ENCODE results near the gene PIGA.
A peak's percentile ranks its signal among the peaks of the same experiment; 100 is the strongest.

PIGA gene

DNA sequence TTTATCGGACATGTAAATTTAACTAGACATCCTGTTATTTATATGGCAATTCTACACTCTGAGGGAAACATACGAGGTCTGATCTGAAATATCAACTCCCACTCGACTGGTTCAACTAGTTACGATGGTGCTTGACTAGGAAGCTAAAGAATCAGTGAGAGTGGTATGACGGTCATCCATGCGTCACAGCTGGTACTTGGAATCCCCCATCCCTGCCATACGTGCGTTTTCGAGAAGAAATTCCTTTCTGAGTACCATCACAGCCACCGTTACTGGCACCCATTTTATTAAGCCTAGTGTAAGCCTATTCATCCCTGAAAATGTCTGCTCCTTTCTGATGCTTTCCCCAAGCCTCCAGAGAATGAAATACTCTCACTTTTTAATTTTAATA is 695 bp upstream of the PIGA start:
- Histone ChIP-seq H3K4me1 (ENCODE audit: control insufficient read depth, insufficient read depth, low read depth, low read length) (no peaks in the 10 kb centered on the region), H3K18ac (ENCODE audit: low read depth in 1 of 2, low read length in 2 of 2) (peak overlapping the region in 1 of 2 experiments; percentile 48), H2AFZ (ENCODE audit: low read depth, low read length) (peak overlapping the region; percentile 46), H2BK12ac (ENCODE audit: low read length in 2 of 2) (no peak overlapping the region), H3K4ac (ENCODE audit: low read depth in 1 of 2, low read length in 2 of 2) (no peak overlapping the region), H3K27me3 (ENCODE audit: control insufficient read depth in 1 of 2, insufficient read depth in 1 of 2, low read length in 2 of 2) (peaks cover 0 to 20% of the 10 kb centered on the region in 2 experiments), H3K36me3 (ENCODE audit: control insufficient read depth in 1 of 2, insufficient read depth in 2 of 2, low read depth in 1 of 2, low read length in 2 of 2) (peaks cover 5 to 7% of the 10 kb centered on the region in 2 experiments), H2BK5ac (ENCODE audit: low read depth, low read length, poor library complexity, severe bottlenecking) (no peak overlapping the region), H3K27ac (ENCODE audit: low read length, poor library complexity, severe bottlenecking) (no peak overlapping the region), H3K4me2 (ENCODE audit: low read length, poor library complexity, severe bottlenecking) (peak overlapping the region; percentile 33), H2AK5ac (ENCODE audit: low read length, severe bottlenecking) (no peak overlapping the region), H3K4me3 (ENCODE audit: insufficient read depth in 1 of 2, low read depth in 1 of 2, low read length in 2 of 2) (peak overlapping the region in 1 of 2 experiments; percentile 93), H2BK120ac (ENCODE audit: low read depth, low read length) (no peak overlapping the region), H3K79me1 (replicated peaks; ENCODE audit: low read length, poor library complexity, severe bottlenecking) (peaks cover 2% of the 10 kb centered on the region), H4K8ac (ENCODE audit: low read length) (no peak overlapping the region), H2BK15ac (ENCODE audit: low read depth, poor library complexity, severe bottlenecking) (no peak overlapping the region), H3K23ac (ENCODE audit: low read length in 2 of 2) (no peak overlapping the region), H4K91ac (ENCODE audit: low read length) (no peak overlapping the region), H3K9ac (ENCODE audit: low read length) (peak overlapping the region; percentile 94), H3K14ac (ENCODE audit: low read length in 2 of 2) (no peak overlapping the region), H3K9me3 (ENCODE audit: control insufficient read depth, low read length) (no peaks in the 10 kb centered on the region)
- 7% methylated on average over 9 of the region's 10 CpGs for WGBS
- DNase-seq: peak; percentile 90

DNA sequence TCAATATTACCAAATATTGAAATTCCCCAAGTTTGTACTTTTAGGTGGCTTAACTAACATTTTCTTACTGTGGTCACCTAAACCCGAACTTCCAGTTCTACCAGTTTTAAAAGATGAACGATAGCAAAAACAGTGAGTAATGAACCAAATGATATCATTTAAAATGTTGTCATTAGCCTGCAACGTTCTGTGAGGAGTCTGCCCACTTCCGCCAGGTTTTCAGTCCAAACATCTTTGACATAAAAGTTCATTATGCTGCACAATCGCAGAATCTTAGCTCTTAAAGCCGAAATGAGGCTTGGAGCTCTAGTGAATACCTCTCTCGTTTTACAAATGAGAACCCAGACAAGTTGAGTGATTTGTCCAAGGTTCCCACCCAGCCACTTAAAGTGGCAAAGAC is 762 bp downstream of the PIGA start:
- no peak overlapping the region for H2BK12ac ChIP-seq (ENCODE audit: low read length in 2 of 2)
- peaks cover 0 to 12% of the 10 kb centered on the region in 2 experiments for H3K27me3 ChIP-seq (ENCODE audit: control insufficient read depth in 1 of 2, insufficient read depth in 1 of 2, low read length in 2 of 2)
- H3K79me1 ChIP-seq (replicated peaks; ENCODE audit: low read length, poor library complexity, severe bottlenecking): peaks cover 2% of the 10 kb centered on the region
- no peak overlapping the region for H4K8ac ChIP-seq (ENCODE audit: low read length)
- no peaks in the 10 kb centered on the region for H3K9me3 ChIP-seq (ENCODE audit: control insufficient read depth, low read length)
- peak overlapping the region; percentile 98 for H3K9ac ChIP-seq (ENCODE audit: low read length)
- no peak overlapping the region for H2BK15ac ChIP-seq (ENCODE audit: low read depth, poor library complexity, severe bottlenecking)
- no peak overlapping the region for H3K27ac ChIP-seq (ENCODE audit: low read length, poor library complexity, severe bottlenecking)
- H2BK120ac ChIP-seq (ENCODE audit: low read depth, low read length): no peak overlapping the region
- no peaks in the 10 kb centered on the region for H3K4me1 ChIP-seq (ENCODE audit: control insufficient read depth, insufficient read depth, low read depth, low read length)
- H3K18ac ChIP-seq (ENCODE audit: low read depth in 1 of 2, low read length in 2 of 2): no peak overlapping the region
- peaks cover 5 to 8% of the 10 kb centered on the region in 2 experiments for H3K36me3 ChIP-seq (ENCODE audit: control insufficient read depth in 1 of 2, insufficient read depth in 2 of 2, low read depth in 1 of 2, low read length in 2 of 2)
- DNase-seq: peak; percentile 32
- H3K4ac ChIP-seq (ENCODE audit: low read depth in 1 of 2, low read length in 2 of 2): no peak overlapping the region
- H3K14ac ChIP-seq (ENCODE audit: low read length in 2 of 2): no peak overlapping the region
- H3K4me3 ChIP-seq (ENCODE audit: insufficient read depth in 1 of 2, low read depth in 1 of 2, low read length in 2 of 2): peak overlapping the region; percentile 86 to 93
- no peak overlapping the region for H4K91ac ChIP-seq (ENCODE audit: low read length)
- no peak overlapping the region for H2AFZ ChIP-seq (ENCODE audit: low read depth, low read length)
- WGBS: 18% methylated on average over 6 of the region's 7 CpGs
- no peak overlapping the region for H3K23ac ChIP-seq (ENCODE audit: low read length in 2 of 2)
- H2BK5ac ChIP-seq (ENCODE audit: low read depth, low read length, poor library complexity, severe bottlenecking): no peak overlapping the region
- H3K4me2 ChIP-seq (ENCODE audit: low read length, poor library complexity, severe bottlenecking): peak overlapping the region; percentile 53
- no peak overlapping the region for H2AK5ac ChIP-seq (ENCODE audit: low read length, severe bottlenecking)

DNA sequence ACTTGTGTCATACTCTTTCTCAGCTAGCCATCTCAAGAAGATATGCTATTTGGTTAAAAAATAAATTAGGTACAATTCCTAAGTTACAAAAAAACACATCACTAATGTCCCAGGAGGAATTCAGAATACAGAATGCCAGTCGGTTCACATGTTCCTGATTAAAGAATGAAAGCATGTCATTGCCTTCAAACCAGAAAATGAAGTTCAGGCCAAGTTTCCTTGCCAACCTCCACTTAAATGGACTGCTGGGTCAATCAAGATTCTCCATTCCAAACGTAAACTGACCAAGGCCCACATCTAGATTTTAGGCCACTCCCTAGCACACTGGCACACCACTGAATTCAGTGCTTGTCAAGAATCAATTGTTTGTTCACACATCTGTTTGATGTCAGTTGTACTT is 6.5 kb downstream of the PIGA start:
- no peak overlapping the region for H3K4me3 ChIP-seq (ENCODE audit: insufficient read depth in 1 of 2, low read depth in 1 of 2, low read length in 2 of 2)
- peak overlapping the region; percentile 15 for H3K9ac ChIP-seq (ENCODE audit: low read length)
- H3K9me3 ChIP-seq (ENCODE audit: control insufficient read depth, low read length): no peaks in the 10 kb centered on the region
- no peak overlapping the region for H2BK15ac ChIP-seq (ENCODE audit: low read depth, poor library complexity, severe bottlenecking)
- no peak overlapping the region for H2AFZ ChIP-seq (ENCODE audit: low read depth, low read length)
- no peak overlapping the region for H2BK12ac ChIP-seq (ENCODE audit: low read length in 2 of 2)
- no peaks in the 10 kb centered on the region for H3K4me1 ChIP-seq (ENCODE audit: control insufficient read depth, insufficient read depth, low read depth, low read length)
- no peak for DNase-seq
- no peak overlapping the region for H4K8ac ChIP-seq (ENCODE audit: low read length)
- H2BK5ac ChIP-seq (ENCODE audit: low read depth, low read length, poor library complexity, severe bottlenecking): no peak overlapping the region
- no peak overlapping the region for H3K4me2 ChIP-seq (ENCODE audit: low read length, poor library complexity, severe bottlenecking)
- H3K23ac ChIP-seq (ENCODE audit: low read length in 2 of 2): no peak overlapping the region
- no peaks in the 10 kb centered on the region for H3K27me3 ChIP-seq (ENCODE audit: control insufficient read depth in 1 of 2, insufficient read depth in 1 of 2, low read length in 2 of 2)
- H2BK120ac ChIP-seq (ENCODE audit: low read depth, low read length): no peak overlapping the region
- no peak overlapping the region for H3K4ac ChIP-seq (ENCODE audit: low read depth in 1 of 2, low read length in 2 of 2)
- peaks cover 2% of the 10 kb centered on the region for H3K79me1 ChIP-seq (replicated peaks; ENCODE audit: low read length, poor library complexity, severe bottlenecking)
- H3K36me3 ChIP-seq (ENCODE audit: control insufficient read depth in 1 of 2, insufficient read depth in 2 of 2, low read depth in 1 of 2, low read length in 2 of 2): peaks cover 5 to 18% of the 10 kb centered on the region in 2 experiments
- H2AK5ac ChIP-seq (ENCODE audit: low read length, severe bottlenecking): no peak overlapping the region
- no peak overlapping the region for H3K27ac ChIP-seq (ENCODE audit: low read length, poor library complexity, severe bottlenecking)
- no peak overlapping the region for H3K14ac ChIP-seq (ENCODE audit: low read length in 2 of 2)
- no peak overlapping the region for H3K18ac ChIP-seq (ENCODE audit: low read depth in 1 of 2, low read length in 2 of 2)
- WGBS: 100% methylated on average over 2 of the region's 2 CpGs
- no peak overlapping the region for H4K91ac ChIP-seq (ENCODE audit: low read length)

DNA sequence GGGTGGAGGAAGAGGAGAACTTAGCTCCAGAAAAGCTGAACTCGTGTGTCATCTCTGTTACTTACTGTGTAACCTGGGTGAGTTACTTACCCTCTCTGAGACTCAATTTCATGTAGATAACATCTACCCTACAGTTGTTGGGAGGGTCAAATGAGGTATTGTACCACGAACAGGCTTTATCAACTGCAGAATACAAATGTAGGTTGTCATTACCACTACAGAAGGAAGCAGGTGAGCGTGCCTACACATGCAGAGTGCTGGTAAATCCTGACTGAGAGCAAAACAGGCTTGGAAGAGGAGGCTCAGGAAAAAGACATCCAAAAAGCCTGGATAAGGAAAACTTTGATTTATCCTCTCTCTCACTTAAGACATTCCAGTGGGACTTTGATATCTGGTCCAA is 7.2 kb downstream of the PIGA start:
- Histone ChIP-seq H2BK15ac (ENCODE audit: low read depth, poor library complexity, severe bottlenecking) (no peak overlapping the region), H2AK5ac (ENCODE audit: low read length, severe bottlenecking) (no peak overlapping the region), H3K36me3 (ENCODE audit: control insufficient read depth in 1 of 2, insufficient read depth in 2 of 2, low read depth in 1 of 2, low read length in 2 of 2) (peaks cover 5 to 21% of the 10 kb centered on the region in 2 experiments), H3K18ac (ENCODE audit: low read depth in 1 of 2, low read length in 2 of 2) (no peak overlapping the region), H3K4me3 (ENCODE audit: insufficient read depth in 1 of 2, low read depth in 1 of 2, low read length in 2 of 2) (no peak overlapping the region), H3K27me3 (ENCODE audit: control insufficient read depth in 1 of 2, insufficient read depth in 1 of 2, low read length in 2 of 2) (no peaks in the 10 kb centered on the region), H2BK12ac (ENCODE audit: low read length in 2 of 2) (no peak overlapping the region), H3K79me1 (replicated peaks; ENCODE audit: low read length, poor library complexity, severe bottlenecking) (peaks cover 2% of the 10 kb centered on the region), H2BK120ac (ENCODE audit: low read depth, low read length) (no peak overlapping the region), H3K9me3 (ENCODE audit: control insufficient read depth, low read length) (no peaks in the 10 kb centered on the region), H3K9ac (ENCODE audit: low read length) (no peak overlapping the region), H2BK5ac (ENCODE audit: low read depth, low read length, poor library complexity, severe bottlenecking) (no peak overlapping the region), H3K4me2 (ENCODE audit: low read length, poor library complexity, severe bottlenecking) (no peak overlapping the region), H3K4ac (ENCODE audit: low read depth in 1 of 2, low read length in 2 of 2) (no peak overlapping the region), H3K14ac (ENCODE audit: low read length in 2 of 2) (no peak overlapping the region), H4K91ac (ENCODE audit: low read length) (no peak overlapping the region), H4K8ac (ENCODE audit: low read length) (no peak overlapping the region), H3K4me1 (ENCODE audit: control insufficient read depth, insufficient read depth, low read depth, low read length) (no peaks in the 10 kb centered on the region), H3K27ac (ENCODE audit: low read length, poor library complexity, severe bottlenecking) (no peak overlapping the region), H2AFZ (ENCODE audit: low read depth, low read length) (no peak overlapping the region), H3K23ac (ENCODE audit: low read length in 2 of 2) (no peak overlapping the region)
- no CpG with 5 or more reads among the region's 3 CpGs for WGBS
- no peak for DNase-seq

Measured in mesenchymal stem cell (in vitro differentiated cells and primary cell).